ENCODE data around the gene MMD. TPM values are rescaled to one million over a fixed set of nuclear protein-coding genes. Genes with fewer than 3 reads are reported as not detected.
"Not testable (repeated sequence)": the region's sequence is repeated elsewhere in the genome, so short reads cannot be mapped to it uniquely, and the experiment has no call there.

The MMD gene
- polyA plus RNA-seq, 1 donor, result 17.5 TPM

DNA sequence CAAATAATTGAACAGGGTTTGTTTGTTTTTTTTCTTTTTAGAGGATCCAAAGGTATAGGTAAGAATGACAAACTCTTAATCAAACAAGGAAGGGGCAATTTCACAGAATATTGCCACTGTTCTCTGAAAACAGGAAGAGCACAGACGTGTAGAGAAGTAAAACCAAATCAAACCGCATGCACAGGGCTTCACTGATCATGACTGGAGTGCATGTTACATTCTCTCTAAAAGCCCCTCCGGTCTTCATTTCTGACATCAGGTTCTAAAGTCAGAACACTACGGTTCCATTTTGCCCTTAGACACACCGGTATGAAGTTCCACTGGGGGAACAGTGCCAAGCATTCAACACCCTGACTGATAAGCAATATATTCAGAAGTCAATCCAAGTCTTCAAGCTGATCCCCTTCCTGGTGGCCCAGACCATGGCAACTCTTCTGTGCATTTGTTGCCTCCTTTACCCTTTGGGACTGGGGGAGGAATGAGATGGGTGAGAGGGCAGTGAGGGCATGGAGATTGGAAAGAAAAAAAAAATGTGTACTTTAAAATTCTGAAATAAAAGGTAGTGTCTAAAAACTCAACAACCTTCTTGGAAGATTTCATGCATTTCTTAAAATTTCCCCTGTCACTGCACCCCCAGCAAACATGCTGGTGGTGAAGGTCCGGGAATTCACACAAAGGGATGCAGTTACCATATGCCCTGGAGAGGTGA lies 1.4 kb downstream of the MMD start:
- DNase-seq, result no peak

DNA sequence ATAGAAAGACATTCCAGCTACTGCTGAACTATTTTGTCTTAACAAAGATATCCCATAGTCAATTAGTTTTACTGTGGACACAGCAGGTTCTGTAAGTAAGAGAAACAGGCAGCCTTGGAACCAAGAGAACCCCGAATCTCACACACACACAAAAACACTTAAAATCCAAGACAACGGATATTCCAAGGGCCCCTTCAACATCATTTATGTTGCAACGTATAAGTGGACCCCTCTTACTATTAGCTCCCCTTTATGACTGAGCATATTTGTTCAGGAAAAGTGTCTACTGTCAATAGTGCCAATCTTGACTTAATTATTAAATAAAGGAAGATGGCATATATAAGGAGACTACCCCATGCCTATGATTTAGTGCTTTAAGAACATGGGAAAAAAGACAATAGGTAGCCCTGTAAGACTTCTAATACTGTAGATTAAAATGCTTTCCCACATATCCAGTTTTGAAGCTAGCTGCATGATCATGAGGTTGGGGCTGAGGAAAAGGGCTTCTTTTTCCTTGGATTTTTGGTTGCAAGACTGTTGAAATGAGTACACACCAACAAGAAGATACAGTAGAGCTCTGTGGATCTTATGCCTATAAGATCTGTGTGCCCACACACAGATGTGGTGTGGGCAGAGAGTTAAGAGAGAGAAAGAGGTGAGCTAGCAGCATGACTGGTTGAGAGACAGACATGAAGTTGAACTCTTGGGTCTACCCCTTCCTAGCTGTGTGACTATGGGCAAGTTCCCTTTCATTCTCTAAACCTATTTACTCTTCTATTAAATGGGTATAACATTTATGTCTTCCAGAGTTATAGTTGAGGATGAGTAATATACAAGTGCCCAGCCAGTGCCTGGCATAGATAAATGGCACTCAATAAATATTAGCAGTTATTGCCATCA lies 3.0 kb downstream of the MMD start:
- DNase-seq, result no peak

DNA sequence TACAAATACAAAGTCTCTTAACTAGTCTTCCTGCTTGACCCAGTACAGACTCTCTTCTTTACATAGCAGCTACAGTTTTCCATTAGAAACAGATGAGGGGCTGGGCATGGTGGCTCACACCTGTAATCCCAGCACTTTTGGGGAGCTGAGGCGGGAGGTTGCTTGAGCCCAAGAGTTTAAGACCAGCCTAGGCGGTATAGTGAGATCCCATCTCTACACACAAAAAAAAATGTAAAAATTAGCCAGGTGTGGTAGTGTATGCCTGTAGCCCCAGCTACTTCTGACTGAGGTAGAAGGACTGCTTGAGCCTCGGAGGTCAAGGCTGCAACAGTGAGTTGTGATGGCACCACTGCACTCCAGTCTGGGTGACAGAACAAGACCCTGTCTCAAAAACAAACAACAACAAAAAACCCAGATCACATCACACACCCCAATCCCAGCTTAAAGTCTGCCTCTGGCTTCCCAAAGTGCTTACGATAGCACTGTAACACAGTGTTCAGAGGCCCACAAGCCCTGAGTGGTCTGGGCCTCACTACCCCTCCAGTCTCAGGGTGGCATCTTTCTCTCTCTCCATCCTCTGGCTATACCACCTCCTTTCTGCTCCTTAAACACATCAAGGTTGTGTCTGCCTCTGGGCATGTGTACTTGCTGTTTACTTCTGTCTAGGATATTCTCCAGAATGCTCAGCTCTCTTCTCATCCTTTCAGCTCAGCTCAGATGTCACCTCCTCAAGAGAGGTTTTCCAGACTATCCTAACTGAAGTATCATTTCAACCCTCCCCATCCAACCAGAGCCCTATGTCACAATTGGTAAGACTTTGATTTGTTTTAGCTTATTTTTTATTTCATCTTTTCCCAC lies 4.0 kb downstream of the MMD start:
- no peak for DNase-seq

DNA sequence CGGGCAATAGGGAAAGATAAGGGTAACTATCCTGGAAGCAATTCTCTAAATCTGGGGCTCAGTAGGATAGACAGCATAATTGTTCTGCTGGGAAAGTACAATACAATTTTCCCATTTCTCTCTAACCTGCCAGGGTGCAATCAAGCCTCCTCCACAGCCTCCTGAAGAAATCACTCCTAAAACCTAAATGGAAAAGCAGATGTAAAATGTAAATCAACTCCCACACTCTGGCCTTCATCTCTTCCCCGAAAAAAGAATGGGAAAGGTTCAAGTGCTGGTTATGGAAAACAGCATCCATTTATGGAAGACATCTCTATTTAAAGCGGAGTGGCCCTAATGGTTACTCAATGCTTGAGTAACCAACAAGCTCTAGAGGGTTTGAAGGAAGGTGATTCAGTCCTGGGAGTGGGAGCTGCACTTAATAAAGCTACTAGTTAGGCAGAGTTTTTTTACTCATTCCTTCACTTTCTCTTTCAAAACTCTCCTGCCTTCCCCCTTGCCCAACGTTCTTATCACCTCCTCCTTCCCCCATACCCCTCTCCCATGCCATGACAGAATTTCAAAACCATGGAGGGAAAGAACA lies 5.1 kb downstream of the MMD start:
- DNase-seq, result no peak

- no peak for DNase-seq
Measured at GRCh38 chr17:55416000-55416399, 5.6 kb downstream of the MMD start.

DNA sequence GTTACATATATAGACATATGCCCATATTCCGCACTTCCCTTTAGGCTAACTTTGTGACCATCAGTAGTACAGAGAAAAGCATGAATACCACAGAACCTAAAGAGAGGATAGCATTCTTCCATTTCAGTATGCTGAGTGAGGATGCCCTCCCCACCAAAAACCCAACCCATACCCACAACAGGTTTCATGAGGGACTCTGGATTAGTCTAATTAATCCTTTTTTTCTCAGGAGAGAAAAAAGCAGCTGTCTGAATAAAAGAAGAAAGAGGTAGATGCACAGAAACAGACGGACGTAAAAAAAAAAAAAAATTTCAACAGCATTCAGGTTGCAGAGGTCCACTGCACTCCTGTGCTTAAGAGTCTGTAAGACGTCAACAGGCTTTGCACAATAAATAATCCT lies 6.7 kb downstream of the MMD start:
- DNase-seq, result no peak

DNA sequence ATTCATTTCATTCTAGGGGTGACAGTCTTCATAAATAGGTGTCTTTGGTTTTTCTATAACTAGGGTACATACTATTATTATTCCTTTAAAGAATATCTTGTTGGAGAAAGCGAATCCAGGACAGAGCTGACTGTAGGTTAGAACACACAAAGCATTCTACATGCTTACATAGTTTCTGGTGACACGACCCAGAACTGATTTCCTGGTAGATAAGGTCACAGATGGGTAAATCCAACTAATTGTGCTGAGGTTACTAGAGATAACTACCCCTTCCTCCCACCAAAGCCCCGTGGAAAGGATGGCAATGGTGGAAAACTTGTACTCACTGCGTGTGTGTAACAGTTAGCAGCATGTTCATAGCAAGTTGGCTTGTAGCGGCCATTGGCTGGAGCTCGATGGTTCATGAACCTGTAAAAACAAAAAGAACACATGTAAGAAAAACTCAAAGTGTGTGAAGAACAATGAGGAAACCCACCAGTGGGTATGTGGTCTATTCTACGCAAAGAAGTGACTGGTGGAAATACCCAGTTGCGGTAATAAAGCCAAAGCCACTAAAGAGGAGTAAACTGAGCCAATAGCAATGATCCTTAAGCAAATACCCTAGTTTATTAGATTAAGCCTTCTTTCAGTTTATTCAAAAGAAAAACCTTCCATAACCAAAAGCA lies 7.7 kb downstream of the MMD start:
- no peak for DNase-seq

DNA sequence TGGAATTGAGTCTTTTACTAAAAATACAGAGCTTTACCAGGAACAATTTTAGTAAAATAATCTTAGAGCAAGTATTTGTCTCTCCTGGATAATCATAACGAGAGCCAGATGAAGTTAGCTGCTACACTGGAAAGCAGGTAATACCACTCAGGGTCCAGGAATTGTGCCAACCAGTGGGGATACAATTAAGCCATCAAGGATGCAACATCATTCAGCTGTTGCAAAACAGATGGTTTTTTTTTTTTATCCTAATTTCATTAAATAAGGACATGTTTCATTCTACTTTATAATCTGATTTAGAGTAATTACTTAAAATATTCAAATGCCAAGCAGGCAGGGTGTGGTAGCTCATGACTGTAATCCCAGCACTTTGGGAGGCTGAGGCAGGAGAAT lies 10.2 kb downstream of the MMD start:
- DNase-seq, result no peak

DNA sequence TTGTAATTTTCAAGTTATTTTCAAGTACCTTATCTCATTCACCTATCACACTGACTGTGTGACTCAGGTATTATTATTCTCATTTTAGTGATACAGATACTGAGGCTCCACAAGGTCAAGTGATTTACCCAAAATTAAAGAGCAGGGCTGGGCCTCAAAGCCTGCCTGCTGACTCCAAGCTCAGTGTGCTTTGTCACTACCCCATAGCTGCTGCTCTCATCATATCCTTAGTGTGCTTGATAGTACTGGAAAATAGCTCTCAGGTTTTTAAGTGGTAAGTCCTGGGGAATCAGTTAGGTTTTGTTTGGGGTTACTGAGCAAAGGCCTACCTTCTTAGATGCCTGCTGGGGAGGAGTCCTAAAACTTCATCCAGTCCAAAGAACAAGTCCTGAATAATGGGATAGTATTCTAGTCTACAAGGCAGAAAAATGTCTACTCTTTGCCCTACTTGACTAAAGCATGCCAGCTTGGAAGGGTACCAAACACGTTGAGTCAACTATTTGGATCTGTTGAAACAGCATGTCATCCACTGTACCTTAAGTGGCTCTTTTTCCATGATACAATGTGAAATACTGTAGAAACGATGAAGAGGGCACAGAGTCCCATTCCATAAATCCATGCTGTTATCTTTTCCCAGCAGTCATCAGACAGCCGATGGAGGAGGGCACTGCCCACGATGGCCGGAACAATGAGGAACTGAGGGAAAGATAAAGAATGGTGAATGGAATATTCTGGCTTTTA lies 10.7 kb downstream of the MMD start:
- no peak for DNase-seq

GRCh38 chr17:55409030-55409800 lies 12.4 kb downstream of the MMD start:
- no peak for DNase-seq

- DNase-seq, result no peak
Measured at GRCh38 chr17:55407641-55408566, 13.7 kb downstream of the MMD start.

GRCh38 chr17:55405600-55405999 lies 16.0 kb downstream of the MMD start:
- DNase-seq, result no peak

GRCh38 chr17:55404197-55404596 lies 17.4 kb downstream of the MMD start:
- DNase-seq, result not testable (repeated sequence)

- DNase-seq, result no peak
Measured at GRCh38 chr17:55402374-55402773, 19.3 kb downstream of the MMD start.

GRCh38 chr17:55398689-55399088 lies 22.9 kb downstream of the MMD start:
- DNase-seq, result no peak

DNA sequence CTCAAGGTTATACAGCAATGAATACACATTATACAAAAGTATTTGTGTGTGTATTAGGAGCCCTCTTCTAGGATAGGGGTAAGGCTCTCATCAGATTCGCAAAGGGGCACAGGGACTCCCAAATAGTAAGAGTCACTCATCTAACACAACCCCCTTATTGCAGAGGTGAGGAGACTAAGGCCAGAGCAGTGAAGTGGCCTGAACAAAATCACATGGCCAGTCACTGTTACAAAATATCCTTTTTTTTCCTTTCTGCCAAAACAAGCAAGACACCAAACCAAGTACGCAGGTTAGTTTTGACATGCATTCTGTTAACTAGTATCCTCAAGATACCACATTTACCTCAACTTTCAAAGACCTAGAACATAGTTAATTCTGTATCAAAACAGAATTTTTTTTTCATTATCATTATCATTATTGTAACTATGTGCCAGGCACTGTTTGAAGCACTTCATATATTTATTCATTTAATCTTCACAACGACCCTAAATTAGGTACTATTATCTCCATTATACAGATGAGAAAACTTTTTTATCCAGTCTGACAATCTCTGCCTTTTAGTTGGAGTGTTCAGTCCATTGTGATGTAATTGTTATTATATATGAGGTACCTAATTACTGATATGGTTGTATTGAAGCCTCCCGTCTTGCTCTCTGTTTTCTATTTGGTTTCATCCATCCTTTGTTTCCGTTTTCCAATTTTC lies 25.7 kb downstream of the MMD start:
- no peak for DNase-seq

DNA sequence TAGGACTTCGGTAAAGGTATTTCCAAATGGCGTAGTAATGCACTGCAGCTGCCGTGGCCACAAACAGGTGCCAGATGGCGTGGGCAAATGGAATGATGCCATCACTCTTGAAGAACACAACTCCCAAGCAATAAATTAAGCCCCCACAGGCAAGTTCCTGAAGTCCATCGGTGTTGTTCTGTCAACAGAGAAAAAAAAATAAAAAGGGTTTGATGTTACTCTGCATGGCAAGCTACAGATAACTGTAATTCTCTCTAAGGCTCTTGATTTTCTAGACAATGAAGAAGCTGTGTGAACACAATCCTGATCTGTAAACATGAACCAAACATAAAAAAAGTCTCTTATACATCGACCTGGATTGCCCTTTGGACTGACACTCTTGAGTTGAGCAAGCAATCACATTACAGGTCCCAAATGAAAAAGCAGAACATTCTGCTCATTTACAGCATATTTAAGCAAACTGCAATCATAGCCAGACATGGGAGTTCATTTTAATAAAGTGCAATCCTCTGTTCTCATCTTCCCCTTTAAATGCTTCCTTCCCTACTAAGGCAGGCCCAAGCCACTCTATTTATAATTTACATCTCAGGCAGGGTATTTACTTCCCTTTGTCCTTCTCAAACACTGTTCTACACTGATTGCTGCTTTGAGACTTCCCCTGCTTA lies 27.1 kb downstream of the MMD start:
- no peak for DNase-seq
